Muscle of arm (tissue), 12 donors: ENCODE data around the gene DTNB. TPM values are rescaled to one million over a fixed set of nuclear protein-coding genes. Genes with fewer than 3 reads are reported as not detected.
A peak's percentile ranks its signal among the peaks of the same experiment; 100 is the strongest.
"Not testable (repeated sequence)": the region's sequence is repeated elsewhere in the genome, so short reads cannot be mapped to it uniquely, and the experiment has no call there.

Source experiments
- DNase-seq: peaks from one replicate; pipeline ENCODE4 v3.0.0-alpha.2; 2013
- polyA plus RNA-seq, 12 donors: library from polyadenylated mRNA; unstranded; fragments of 120-200 nt; gene quantifications; one replicate each; pipeline ENCODE4 v1.2.1, GENCODE V29; 2013; ENCODE audit not compliant: insufficient read length in 12 of 12

Gene DTNB
- polyA plus RNA-seq, 12 donors: 4.2 to 24.7 (median 6.4) TPM; not detected in 1

DNA sequence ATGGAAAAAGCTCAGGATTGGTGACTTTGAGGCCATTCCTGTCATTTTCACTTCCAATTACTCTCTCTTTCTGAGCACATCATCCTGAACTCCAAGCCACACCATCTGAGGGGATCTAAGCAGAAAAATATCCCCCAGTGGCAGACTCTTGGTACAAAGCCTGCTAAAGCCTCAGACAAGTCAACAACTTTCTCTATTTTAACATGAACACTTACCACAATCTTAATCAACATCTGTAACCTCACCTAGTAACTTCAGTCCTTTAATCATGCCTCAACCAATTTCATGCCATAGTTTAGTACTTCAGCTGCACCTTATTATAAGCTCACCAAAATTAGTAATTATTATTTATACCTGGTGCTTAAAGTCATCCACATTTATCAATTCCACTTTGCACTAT is 128.9 kb downstream of the DTNB start:
- DNase-seq: no peak

DNA sequence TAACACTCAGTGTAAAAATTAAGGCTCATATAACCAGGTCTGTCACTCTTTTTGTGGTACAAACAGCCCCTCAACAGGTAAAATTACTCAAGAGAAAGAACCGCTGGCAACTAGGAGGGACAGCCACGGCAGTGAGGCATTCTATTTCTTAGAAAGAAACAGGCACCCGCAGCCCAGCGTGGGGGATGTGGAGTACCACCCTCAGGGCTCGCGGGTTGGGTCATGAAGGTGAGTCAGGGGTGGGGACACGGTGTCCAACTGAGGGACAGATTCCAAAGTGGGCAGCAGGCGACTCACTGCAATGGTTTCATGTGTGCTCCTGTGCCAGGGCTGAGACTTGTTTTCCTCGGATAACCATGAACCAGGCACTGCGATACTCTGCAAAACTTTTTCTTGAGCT is 129.4 kb downstream of the DTNB start:
- no peak for DNase-seq

DNA sequence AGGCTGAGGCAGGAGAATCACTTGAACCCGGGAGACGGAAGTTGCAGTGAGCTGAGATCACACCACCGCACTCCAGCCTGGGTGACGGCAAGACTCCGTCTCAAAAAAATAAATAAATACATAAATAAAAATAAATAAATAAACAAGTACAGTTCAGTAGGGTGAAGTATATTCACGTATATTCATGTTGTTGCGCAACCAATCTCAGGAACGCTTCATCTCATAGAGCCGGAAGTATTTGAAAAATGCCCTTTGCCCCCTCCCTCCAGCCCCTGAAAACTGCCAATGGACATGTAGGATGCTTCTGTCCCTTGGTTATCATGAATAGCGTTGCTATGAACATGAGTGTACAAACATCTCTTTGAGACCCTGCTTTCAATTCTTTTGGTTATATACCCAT is 132.0 kb downstream of the DTNB start:
- DNase-seq: no peak

DNA sequence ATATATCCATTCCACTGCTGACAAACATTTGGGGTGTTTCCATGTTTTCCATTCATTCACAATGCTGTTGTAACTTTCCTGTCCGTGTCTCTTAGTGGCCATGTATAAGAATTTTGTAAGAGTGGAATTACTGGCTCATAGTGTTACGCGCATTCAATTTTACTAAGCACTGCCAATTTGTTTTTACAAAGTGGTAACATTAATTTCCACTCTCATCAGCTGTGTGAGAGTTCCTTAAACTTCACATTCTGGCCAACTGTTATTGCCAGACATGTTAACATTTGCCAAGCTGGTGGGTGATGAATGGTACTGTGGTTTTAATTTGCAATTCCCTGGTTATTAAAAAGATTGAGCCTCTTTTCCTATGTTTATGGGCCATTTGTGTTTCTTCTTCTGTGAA is 134.2 kb downstream of the DTNB start:
- peak; percentile 20 for DNase-seq

DNA sequence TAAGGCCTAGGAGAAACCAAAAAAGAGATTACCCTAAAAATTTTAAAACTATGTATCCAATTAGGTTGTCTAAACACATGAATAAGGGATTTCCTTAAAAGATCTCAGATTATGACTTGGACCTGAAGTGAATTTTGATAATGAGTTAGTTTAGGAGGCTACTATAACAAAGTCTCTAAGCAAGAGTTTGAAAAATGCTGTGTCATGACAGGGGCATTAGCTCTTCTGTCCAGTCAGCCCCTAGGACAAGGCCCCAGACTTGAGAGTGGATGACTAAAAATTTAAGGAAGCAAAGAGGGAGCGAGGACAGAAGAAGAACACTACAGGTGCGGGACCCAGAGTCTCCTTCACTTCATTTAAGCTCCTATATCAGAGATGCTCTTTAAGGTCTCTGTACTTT is 135.9 kb downstream of the DTNB start:
- DNase-seq: no peak

DNA sequence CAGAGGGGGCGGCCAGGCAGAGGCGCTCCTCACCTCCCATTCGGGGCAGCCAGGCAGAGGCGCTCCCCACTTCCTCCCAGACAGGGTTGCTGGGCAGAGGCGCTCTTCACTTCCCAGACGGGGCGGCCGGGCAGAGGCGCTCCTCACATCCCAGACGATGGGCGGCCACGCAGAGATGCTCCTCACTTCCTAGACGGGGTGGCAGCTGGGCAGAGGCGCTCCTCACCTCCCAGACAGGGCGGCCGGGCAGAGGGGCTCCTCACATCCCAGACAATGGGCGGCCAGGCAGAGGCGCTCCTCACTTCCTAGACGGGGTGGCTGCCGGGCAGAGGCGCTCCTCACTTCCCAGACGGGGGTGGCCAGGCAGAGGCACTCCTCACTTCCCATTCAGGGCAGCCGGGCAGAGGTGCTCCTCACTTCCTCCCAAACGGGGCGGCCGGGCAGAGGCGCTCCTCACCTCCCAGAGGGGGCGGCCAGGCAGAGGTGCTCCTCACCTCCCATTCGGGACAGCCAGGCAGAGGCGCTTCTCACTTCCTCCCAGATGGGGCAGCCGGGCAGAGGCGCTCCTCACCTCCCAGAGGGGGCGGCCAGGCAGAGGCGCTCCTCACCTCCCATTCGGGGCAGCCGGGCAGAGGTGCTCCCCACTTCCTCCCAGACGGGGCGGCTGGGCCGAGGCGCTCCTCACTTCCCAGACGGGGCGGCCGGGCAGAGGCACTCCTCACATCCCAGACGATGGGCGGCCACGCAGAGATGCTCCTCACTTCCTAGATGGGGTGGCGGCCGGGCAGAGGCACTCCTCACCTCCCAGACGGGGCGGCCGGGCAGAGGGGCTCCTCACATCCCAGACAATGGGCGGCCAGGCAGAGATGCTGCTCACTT is 137.7 kb downstream of the DTNB start:
- DNase-seq: not testable (repeated sequence)

DNA sequence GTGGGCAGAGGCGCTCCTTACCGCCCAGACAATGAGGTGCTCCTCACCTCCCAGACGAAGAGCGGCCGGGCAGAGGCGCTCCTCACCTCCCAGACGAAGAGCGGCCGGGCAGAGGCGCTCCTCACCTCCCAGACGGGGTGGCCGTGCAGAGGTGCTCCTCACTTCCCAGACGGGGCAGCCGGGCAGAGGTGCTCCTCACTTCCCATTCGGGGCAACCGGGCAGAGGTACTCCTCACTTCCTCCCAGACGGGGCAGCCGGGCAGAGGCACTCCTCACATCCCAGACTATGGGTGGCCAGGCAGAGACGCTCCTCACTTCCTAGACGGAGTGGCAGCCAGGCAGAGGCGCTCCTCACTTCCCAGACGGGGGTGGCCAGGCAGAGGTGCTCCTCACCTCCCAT is 138.4 kb downstream of the DTNB start:
- DNase-seq: not testable (repeated sequence)

DNA sequence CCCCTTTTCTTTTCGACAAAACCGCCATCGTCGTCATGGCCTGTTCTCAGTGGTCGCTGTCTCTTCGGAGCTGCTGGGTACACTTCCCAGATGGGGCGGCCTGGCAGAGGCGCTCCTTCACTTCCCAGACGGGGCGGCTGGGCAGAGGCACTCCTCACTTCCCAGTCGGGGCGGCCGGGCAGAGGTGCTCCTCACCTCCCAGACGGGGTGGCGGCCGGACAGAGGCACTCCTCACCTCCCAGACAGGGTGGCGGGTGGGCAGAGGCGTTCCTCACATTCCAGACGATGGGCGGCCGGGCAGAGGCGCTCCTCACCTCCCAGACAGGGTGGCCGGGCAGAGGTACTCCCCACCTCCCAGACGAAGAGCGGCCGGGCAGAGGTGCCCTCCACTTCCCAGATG is 138.9 kb downstream of the DTNB start:
- DNase-seq: no peak

DNA sequence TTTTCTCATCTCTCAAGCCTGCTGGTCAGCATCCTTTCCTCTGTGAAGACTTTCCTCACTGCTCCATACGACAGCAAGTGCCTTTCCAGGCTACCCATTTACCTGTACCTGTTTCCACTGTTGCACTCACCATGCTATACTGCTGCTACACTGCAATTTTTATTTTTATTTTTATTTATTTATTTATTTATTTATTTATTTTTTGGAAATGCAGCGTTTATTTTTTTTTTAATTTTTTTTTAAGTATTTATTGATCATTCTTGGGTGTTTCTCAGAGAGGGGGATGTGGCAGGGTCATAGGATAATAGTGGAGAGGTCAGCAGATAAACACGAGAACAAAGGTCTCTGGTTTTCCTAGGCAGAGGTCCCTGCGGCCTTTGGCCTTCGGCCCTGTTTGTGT is 139.6 kb downstream of the DTNB start:
- DNase-seq: not testable (repeated sequence)

DNA sequence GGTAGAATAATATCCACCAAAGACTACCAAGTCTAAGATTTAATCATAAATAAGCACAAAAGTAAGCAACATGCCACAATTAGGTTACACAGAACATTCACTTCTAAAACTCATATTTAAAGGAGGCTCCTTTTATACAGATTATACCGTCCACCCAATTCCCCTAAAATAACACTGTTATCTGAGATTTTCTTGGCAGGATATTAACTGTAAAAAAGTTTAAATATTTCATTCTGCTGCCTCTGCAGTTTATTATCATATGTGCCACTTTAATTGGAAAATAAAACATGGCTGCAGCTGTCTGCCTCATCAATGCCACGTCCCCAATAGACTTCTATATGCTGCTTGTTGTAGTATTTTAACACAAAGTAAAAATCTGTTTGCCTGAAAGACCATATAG is 140.9 kb downstream of the DTNB start:
- no peak for DNase-seq

DNA sequence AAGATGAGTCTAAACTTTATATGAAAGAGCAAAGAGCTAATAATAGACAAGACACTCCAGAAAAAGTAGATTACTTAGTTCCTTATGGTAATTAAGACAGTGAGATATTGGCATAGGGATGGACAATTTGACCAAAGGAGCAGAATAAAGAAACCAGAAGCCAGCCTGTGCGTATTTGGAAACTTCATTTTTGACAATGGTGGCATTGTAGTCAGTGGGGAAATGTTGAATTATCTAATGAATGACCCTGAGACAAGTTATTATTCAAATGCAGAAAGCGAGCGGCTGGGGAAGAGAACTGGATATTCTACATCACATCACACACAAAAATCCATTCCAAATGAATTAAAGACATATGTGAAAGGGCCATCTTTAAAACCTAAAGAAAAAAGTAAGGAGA is 144.3 kb downstream of the DTNB start:
- no peak for DNase-seq

DNA sequence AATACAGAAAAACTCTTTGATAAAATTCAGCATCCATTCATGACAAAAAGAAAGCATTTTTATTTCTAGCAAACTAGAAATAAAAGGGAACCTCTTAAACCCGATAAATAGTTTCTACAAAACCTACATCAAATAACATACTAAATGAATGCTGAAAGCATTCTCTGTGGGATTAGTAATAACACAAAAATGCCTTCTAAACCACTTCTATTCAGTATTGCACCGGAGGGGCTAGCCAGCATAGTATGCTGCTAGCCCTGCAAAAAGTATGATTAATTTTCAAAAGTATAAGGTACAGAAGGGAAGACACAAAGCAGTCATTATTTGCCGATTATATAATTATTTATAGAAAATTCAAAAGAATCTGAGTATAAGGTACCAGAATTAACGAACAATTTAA is 145.2 kb downstream of the DTNB start:
- DNase-seq: no peak

DNA sequence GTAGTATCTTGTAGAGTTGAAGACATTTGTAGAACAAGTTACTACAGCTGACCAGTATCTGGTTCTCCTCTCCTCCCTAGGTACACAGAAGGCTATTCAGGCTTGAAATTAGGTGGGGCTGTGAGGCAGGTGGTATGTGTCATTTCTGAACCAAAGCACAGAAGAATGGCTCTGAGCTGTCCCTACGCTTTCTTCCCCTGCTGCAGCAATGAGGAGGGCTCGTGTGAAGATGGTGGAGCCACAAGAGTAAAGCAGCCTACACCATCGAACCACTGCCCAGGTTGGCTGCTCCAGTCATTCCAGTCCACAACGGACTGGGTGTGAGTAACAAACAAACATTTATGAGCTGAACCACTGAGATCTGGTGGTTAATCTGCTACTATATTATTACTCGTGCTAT is 148.9 kb downstream of the DTNB start:
- DNase-seq: no peak

DNA sequence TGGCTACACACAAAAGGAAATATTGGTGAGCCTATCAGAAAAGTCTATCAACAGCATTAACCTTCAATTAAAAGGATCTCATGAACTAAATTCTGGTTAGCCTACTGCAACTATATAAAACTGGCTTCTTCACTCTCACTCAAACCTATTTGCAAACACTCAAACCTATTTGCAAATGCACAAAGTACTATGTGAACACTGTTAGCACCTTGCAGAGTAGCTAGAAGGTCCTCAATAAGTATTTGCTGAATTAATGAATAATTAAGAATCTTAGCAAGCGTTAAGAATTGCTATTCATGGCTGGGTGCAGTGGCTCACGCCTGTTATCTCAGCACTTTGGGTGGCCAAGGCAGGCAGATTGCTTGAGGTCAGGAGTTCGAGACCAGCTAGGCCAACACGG is 150.3 kb downstream of the DTNB start:
- DNase-seq: no peak

DNA sequence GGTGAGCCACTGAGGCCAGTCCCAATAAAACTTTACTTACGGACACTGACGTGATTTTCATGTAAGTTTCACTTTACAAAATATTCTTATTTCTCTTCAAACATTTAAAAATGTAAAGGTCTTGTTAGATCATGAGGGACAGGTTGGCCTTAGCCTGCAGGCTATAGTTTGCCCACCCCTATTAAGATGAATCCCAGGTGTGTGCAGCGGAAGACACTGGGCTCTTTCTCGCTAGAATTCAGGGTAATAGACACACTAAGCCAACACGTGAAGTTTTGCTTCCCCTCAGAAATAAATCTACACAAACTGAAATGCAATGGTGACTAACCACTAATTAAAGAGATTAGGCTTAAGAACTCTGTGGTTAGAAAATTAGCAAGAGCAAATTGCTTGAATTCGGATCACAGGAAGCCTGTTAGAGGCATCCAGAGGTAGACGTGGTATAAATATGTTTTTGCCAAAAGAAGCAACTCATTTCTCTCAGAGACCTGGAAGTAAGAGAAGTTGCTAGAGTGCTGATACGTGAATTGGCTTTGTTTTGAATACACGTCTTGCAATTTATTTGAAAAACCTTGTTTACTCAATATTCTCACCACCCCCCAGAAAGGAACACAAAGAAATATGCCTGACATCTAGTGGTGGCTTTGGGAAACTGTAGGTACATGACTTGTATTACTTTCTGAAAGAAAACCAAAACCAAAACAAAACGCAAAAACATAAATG is 151.6 kb downstream of the DTNB start:
- peak; percentile 74 for DNase-seq

DNA sequence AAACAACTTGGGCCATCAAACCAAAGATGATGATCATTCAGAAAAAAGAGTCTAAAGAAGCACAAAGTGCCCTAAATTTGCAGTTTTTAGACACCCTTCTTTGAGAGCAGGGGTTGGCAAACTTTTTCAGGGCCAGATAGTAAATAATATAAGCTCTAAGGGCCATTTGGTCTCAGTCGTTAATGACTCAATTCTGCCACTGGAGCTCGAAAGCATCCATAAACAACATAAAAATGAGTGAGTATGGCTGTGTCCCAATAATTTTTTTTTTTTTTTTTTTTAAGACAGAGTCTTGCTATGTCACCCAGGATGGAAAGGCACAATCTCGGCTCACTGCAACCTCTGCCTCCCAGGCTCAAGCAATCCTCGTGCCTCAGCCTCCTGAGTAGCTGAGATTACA is 152.3 kb downstream of the DTNB start:
- DNase-seq: no peak

DNA sequence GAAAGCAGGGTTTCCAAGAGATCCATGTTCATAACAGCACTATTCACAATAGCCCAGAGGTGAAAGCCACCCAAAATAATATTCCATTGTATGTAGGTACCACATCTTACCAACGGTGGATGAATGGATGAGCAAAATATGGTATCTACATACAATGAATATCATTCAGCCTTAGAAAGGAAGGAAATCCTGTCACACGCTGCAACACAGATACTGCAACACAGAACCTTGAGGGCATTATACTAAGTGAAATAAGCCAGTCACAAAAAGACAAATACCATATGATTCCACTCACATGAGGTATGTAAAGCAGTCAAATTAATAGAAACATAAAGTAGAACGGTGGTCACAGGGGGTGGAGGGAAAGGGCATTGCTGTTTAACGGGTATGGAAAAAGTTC is 155.7 kb downstream of the DTNB start:
- DNase-seq: no peak

DNA sequence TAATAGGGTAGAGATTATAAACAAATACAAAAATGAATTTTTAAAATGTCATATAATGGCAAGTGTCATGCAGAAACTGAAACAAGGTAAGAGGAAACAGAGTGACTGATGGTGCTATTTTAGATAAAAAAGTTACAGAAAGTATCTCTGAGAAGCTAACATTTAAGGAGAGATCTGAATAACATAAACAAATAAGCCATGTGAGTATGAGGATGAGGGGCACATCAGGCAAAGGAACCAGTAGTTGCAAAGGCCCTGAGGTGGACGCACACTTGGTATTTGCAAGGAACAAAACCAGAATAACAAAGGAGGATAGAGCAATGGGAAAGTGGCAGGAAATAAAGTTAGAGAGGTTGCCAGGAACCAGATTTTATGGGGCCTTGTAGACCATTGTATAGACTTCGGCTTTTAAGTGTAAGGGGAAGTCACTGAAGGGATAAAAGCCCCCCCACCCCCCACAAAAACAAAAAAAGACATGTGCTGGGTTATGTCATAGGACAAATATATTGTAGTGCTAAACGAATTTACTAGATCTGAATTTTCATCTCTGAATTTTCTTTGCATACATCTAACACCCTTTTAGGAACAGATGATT is 159.2 kb downstream of the DTNB start:
- no peak for DNase-seq

DNA sequence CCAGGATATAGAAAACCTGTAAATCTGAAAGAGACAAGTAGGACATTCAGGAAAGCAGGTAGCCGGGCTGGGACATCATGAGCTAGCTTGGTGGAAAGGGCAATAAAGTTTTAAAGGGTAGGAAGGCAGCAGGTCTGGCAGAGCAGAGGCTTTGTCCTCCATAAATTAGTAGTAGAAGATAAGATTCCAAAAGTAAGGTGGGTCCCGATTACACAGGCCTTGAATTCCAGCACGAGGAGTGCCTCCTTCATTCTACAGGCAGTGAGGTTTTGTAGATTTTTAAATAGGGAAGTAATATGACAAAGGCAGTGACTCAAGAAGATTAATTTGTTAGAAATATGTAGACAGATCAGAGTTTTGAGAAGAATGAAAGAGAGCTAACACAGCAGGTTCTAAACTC is 160.7 kb downstream of the DTNB start:
- no peak for DNase-seq

DNA sequence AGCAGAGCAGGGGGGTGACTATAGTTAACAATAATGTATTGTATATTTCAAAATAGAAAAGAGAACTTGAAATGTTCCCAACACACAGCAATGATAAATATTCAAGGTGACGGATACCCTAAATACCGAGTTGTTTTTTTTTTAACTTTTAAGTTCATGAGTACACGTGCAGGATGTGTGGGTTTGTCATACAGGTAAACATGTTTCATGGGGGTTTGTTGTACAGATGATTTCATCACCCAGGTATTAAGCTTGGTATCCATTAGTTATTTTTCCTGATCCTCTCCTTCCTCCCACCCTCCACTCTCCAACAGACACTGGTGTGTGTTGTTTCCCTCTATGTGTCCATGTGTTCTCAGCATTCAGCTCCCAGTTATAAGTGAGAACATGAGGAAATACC is 167.2 kb downstream of the DTNB start:
- DNase-seq: no peak

DNA sequence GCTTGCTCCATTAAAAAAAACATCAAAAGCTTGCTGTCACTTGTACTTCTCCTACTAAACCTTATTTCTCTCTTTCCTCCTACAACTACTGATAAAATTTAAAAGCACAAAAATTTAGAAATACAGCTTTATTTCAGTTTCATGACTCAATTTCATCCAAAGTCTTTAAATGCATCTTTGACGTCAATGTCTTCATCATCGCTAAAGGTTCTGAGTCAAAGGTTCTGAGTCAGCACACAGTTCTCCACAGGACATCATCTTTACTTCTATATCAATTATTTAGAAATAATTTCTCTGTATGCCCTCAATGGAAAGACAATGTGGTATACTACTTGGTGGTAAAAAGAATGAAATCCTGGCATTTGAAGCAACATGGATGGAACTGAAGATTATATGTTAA is 167.8 kb downstream of the DTNB start:
- DNase-seq: no peak

DNA sequence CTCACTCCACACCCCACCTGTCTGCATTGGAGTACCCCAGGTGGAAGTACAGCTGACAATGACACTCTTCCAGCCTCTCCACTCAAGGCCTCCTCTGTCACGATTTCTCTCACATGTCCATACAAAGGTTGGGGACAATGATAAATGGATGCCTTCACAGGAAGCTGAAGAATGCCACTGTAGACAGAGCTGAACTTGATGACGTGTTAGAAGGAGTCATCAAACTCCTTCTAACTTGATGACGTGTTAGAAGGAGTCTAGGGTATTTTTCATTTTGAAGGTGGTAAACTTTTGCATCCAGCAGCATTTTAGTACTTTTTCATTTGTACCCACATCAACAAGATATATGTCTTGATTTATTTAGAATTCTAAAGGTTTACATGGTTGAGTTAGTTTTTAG is 168.2 kb downstream of the DTNB start:
- DNase-seq: no peak

DNA sequence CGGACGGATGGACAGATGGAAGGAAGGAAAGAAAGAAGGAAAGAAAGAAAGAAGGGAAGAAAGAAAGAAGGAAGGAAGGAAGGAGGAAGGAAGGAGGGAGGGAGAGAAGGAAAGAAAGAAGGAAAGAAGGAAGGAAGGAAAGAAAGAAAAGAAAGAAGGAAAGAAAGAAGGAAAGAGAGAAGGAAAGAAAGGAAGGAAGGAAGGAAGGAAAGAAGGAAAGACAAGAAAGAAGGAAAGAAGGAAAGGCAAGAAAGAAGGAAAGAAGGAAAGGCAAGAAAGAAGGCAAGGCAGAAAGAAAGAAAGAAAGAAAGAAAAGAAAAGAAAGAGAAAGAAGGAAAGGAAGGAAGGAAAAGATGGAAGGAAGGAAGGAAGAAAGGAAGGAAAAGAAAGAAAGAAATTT is 169.1 kb downstream of the DTNB start:
- no peak for DNase-seq
